ENCODE data around the gene ACP3. TPM values are rescaled to one million over a fixed set of nuclear protein-coding genes. Genes with fewer than 3 reads are reported as not detected.

ACP3 gene
- total and polyA plus RNA-seq, 2 of the 4 experiments (the other 2 are of a cell fraction) = 0.36 to 0.54 TPM

DNA sequence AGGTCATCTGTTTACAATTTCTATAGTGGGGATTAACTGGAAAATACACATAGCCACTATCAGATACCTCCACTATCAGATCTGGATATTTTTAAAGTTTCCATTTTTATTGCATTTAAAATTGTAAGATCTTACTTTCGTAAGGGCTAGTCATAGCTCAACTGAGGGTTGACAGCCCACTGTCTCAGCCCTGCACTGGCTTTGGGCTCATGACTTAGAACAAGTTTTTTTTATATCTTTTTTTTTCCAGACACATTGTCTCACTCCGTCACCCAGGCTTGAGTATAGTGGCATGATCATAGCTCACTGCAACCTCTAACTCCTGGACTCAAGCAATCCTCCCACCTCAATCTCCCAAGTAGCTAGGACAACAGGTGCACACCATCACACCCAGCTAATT is 51.3 kb downstream of the ACP3 start:
- ATAC-seq (ENCODE audit: low read depth) = no peak
- Histone ChIP-seq H2BK20ac (ENCODE audit: low read depth, low read length) (no peak overlapping the region), H3K23ac (ENCODE audit: low read depth, low read length) (no peak overlapping the region), H3K56ac (ENCODE audit: extremely low read depth, insufficient read depth, low read length) (no peak overlapping the region), H3K9me3 (ENCODE audit: control insufficient read depth, insufficient read depth, low read length) (no peaks in the 10 kb centered on the region), H3K9me1 (ENCODE audit: insufficient read depth, low read length) (no peaks in the 10 kb centered on the region), H3K4me1 (ENCODE audit: control insufficient read depth, insufficient read depth, low read length) (no peaks in the 10 kb centered on the region), H3K9ac (ENCODE audit: low read depth, low read length) (no peak overlapping the region), H3K4me2 (ENCODE audit: low read depth, low read length) (no peak overlapping the region), H2BK15ac (ENCODE audit: low read depth, low read length) (no peak overlapping the region), H2AK9ac (replicated peaks; ENCODE audit: low read depth, low read length, poor library complexity) (no peak overlapping the region), H3K4me3 (ENCODE audit: insufficient read depth, low read depth, low read length) (no peak overlapping the region), H2AK5ac (ENCODE audit: low read depth, low read length) (no peak overlapping the region), H2AFZ (replicated peaks; ENCODE audit: low read length, poor library complexity) (no peak overlapping the region), H3K36me3 (ENCODE audit: control insufficient read depth, insufficient read depth, low read length) (no peaks in the 10 kb centered on the region), H3K4ac (ENCODE audit: low read depth, low read length) (no peak overlapping the region), H3K14ac (replicated peaks; ENCODE audit: low read depth, low read length) (no peak overlapping the region), H3K79me1 (ENCODE audit: low read depth in 1 of 2, low read length in 2 of 2) (no peaks in the 10 kb centered on the region), H4K20me1 (ENCODE audit: insufficient read depth, low read length) (no peaks in the 10 kb centered on the region), H2BK120ac (ENCODE audit: low read depth, low read length) (no peak overlapping the region), H4K8ac (ENCODE audit: low read depth in 2 of 2, low read length in 2 of 2) (no peak overlapping the region), H3K18ac (ENCODE audit: low read depth, low read length) (no peak overlapping the region), H3K27ac (ENCODE audit: insufficient read depth, low read length) (no peak overlapping the region), H3K27me3 (ENCODE audit: control insufficient read depth, insufficient read depth, low read length) (peaks cover 3% of the 10 kb centered on the region; the same call in 1 of the 2 replicates), H4K5ac (ENCODE audit: low read depth, low read length) (no peak overlapping the region), H4K91ac (ENCODE audit: insufficient read depth, low read depth, low read length) (no peak overlapping the region), H2BK5ac (ENCODE audit: low read depth, low read length, poor library complexity, severe bottlenecking) (no peak overlapping the region)
- in situ Hi-C loops (cut with MboI; ENCODE audit: low sequenced_read_pairs) = no loop called here
- ChIA-PET POLR2A (ENCODE audit: unreplicated experiment) (no interaction called here), CTCF (interaction anchor here (1.1 kb wide), 1 partner anchor 25 kb away, joined by 3 read pairs; no protein-coding TSS in a partner anchor)
- WGBS, 2 experiments (ENCODE audit: extremely low coverage in 2 of 2, insufficient read length in 1 of 2) = 88% methylated on average over 1 of the region's 2 CpGs; no CpG with 5 or more reads in 1 of the 2 experiments
- no peak for DNase-seq
- BruUV-seq (replicated peaks) = no TSS peak
- TF ChIP-seq, protein P1, sequence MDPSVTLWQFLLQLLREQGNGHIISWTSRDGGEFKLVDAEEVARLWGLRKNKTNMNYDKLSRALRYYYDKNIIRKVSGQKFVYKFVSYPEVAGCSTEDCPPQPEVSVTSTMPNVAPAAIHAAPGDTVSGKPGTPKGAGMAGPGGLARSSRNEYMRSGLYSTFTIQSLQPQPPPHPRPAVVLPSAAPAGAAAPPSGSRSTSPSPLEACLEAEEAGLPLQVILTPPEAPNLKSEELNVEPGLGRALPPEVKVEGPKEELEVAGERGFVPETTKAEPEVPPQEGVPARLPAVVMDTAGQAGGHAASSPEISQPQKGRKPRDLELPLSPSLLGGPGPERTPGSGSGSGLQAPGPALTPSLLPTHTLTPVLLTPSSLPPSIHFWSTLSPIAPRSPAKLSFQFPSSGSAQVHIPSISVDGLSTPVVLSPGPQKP (IDR thresholded peaks at IDR 0.05; ENCODE audit: borderline replicate concordance, low read depth, low read length) = no peak
- TF ChIP-seq MXI1 (IDR thresholded peaks at IDR 0.05; ENCODE audit: borderline replicate concordance, low read depth, low read length) = no peak
- TF ChIP-seq NFE2L2 (IDR thresholded peaks at IDR 0.05; ENCODE audit: low read depth, low read length) = no peak
- TF ChIP-seq BHLHE40 (IDR thresholded peaks at IDR 0.05; ENCODE audit: low read depth, low read length) = no peak
- no peak for TF ChIP-seq FOS (IDR thresholded peaks at IDR 0.05; ENCODE audit: low read depth, low read length)
- no peak for TF ChIP-seq CHD1 (IDR thresholded peaks at IDR 0.05; ENCODE audit: low read depth, low read length)
- TF ChIP-seq RCOR1 (IDR thresholded peaks at IDR 0.05; ENCODE audit: insufficient replicate concordance, low read length) = no peak
- dilution Hi-C loops (cut with HindIII; ENCODE audit: low sequenced_read_pairs, unreplicated experiment) = no loop called here
- intact Hi-C loops (cut with micrococcal nuclease) = no loop called here
